GM12865 (cell line): ENCODE measurements around the gene MCHR1.

ENCODE experiments used
- DNase-seq: peaks from one replicate; pipeline ENCODE4 v3.0.0; 2010; ENCODE audit warnings: low read depth
- H3K4me3 ChIP-seq: 2 replicates; pipeline ENCODE4 v1.5.1; 2011; ENCODE audit warnings: mild to moderate bottlenecking, low read depth, low read length, control low read depth
- TF ChIP-seq, protein P1 (sequence below): IDR thresholded peaks from 2 replicates; pipeline ENCODE4 v1.5.1; 2011; ENCODE audit warnings: low read length, control low read depth, low read depth, inconsistent platforms; ENCODE audit not compliant: insufficient read depth; ENCODE audit errors: missing control alignments

MCHR1 gene

DNA sequence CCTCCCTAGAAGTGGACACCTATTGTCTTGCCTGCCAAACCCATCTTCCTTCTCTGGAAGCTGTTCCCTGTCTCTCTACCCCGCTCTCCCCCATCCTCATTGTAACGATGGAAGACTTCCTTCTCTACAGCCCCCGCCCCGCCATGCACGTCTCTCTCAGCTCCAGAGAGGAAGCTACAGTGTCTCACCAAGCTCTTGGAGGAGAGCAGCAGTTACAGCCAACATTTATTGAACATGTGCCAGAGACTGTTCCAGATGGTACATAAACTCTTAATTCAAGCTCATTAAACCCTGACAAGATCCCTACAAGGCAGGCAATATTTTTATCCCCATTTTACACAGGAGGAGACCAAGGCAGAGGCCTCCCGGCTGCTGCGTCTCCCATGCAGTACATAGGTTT lies 15.1 kb downstream of the MCHR1 start:
- no peak overlapping the region for H3K4me3 ChIP-seq
- TF ChIP-seq, protein P1, sequence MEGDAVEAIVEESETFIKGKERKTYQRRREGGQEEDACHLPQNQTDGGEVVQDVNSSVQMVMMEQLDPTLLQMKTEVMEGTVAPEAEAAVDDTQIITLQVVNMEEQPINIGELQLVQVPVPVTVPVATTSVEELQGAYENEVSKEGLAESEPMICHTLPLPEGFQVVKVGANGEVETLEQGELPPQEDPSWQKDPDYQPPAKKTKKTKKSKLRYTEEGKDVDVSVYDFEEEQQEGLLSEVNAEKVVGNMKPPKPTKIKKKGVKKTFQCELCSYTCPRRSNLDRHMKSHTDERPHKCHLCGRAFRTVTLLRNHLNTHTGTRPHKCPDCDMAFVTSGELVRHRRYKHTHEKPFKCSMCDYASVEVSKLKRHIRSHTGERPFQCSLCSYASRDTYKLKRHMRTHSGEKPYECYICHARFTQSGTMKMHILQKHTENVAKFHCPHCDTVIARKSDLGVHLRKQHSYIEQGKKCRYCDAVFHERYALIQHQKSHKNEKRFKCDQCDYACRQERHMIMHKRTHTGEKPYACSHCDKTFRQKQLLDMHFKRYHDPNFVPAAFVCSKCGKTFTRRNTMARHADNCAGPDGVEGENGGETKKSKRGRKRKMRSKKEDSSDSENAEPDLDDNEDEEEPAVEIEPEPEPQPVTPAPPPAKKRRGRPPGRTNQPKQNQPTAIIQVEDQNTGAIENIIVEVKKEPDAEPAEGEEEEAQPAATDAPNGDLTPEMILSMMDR: no peak
- no peak for DNase-seq

DNA sequence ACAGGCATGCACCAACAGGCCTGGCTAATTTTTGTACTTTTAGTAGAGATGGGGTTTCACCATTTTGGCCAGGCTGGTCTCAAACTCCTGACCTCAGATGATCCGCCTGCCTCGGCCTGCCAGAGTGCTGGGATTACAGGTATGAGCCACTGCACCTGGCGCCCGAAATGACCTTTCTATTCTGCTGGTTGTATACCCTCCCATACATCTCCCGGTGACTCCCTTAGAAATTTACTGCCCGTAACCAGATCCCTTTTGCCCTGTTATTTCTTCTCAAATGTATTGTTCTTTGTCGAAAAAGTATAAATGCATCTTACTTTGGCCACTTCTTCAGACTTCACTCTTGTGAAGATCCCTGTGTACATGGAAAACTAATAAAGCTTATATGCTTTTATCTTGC lies 22.0 kb downstream of the MCHR1 start:
- H3K4me3 ChIP-seq: no peak overlapping the region
- DNase-seq: no peak
- TF ChIP-seq, protein P1: no peak

- H3K4me3 ChIP-seq: no peak overlapping the region
- TF ChIP-seq, protein P1: no peak
- peak; percentile 43 for DNase-seq
Observed at GRCh38 chr22:40703174-40703573, 23.9 kb downstream of the MCHR1 start.

- no peak for DNase-seq
- H3K4me3 ChIP-seq: no peak overlapping the region
- TF ChIP-seq, protein P1: no peak
Observed at GRCh38 chr22:40703736-40704135, 24.5 kb downstream of the MCHR1 start.

DNA sequence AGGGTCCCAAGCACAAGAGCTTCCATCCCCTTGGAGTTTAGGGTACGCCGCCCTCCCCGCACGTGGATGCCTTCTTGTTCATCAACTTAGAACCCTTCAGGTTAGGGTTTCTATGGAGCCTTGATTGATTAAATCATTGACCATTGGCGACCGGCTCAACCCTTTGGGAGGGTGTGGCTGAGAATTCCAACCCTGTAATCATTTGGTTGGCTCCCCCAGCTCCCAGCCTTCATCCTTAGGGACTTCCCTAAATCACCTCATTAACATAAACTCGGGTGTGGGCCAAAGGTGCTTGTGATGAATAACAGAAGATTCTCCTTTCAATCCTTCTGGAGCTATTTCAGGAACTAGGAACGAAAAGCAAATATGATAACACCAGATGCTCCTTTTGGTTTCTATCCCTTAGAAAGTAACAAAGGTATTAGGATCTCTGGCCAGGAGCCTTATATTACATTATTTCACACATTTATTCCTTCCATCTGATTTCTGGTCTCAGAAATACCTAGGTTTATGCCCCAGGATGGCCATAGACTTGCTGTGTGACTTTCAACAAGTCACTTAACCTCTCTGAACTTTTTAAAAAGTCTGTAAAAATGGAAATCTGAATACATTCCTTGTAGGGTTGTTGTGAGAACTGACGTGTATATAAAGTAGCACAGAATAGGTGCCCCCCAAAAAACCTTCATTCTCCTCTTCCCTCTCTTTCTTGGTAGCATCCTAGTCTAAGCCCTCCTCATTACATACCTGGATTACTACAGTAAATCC lies 26.8 kb downstream of the MCHR1 start:
- TF ChIP-seq, protein P1: no peak
- no peak for DNase-seq
- no peak overlapping the region for H3K4me3 ChIP-seq

GRCh38 chr22:40707154-40707553 lies 27.9 kb downstream of the MCHR1 start:
- H3K4me3 ChIP-seq: no peak overlapping the region
- DNase-seq: no peak
- TF ChIP-seq, protein P1: no peak

DNA sequence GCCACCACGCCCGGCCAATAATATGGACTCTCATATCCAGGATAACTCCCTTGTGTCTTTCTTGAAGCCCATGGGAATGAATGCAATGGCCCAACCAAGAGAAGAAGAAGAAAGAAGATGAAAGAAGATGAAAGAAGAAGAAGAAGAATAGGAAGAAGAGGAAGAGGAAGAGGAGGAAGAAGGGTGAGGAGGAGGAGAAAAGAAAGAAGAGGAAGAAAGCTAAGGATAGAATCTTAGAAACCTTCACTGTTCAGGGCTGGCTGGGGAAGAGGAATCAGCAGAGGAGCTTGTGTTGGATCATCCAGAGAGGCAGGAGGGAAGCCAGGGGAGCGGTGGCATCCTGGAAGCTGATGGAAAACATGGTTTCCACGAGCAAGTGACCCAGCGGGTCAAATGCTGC lies 28.9 kb downstream of the MCHR1 start:
- TF ChIP-seq, protein P1: no peak
- DNase-seq: no peak
- H3K4me3 ChIP-seq: no peak overlapping the region
